Measurements from ENCODE around the gene DCLK1. TPM values are rescaled to one million over a fixed set of nuclear protein-coding genes. Genes with fewer than 3 reads are reported as not detected.

The DCLK1 gene
- total RNA-seq, 1 donor from 2014 or later, result 2.9 TPM

- DNase-seq (ENCODE audit: low read depth), result no peak
- no peak for TF ChIP-seq CTCF (IDR thresholded peaks at IDR 0.05; ENCODE audit: insufficient read depth, low read length, poor library complexity, severe bottlenecking)
- no peaks in the 10 kb centered on the region for H3K36me3 ChIP-seq (ENCODE audit: control insufficient read depth, insufficient read depth, low read length)
- H3K27me3 ChIP-seq (ENCODE audit: control insufficient read depth, insufficient read depth, low read length), result no peaks in the 10 kb centered on the region
- H3K4me3 ChIP-seq (ENCODE audit: low read depth, low read length), result no peak overlapping the region
These were observed 173.9 kb downstream of the DCLK1 start for GRCh38 chr13:35957241-35957731.

- Histone ChIP-seq H3K27me3 (ENCODE audit: control insufficient read depth, insufficient read depth, low read length) (no peaks in the 10 kb centered on the region), H3K36me3 (ENCODE audit: control insufficient read depth, insufficient read depth, low read length) (no peaks in the 10 kb centered on the region), H3K4me3 (ENCODE audit: low read depth, low read length) (no peak overlapping the region)
- DNase-seq (ENCODE audit: low read depth), result no peak
- no peak for TF ChIP-seq CTCF (IDR thresholded peaks at IDR 0.05; ENCODE audit: insufficient read depth, low read length, poor library complexity, severe bottlenecking)
These were observed 175.1 kb downstream of the DCLK1 start for GRCh38 chr13:35956074-35956473.

- Histone ChIP-seq H3K4me3 (ENCODE audit: low read depth, low read length) (no peak overlapping the region), H3K27me3 (ENCODE audit: control insufficient read depth, insufficient read depth, low read length) (no peaks in the 10 kb centered on the region), H3K36me3 (ENCODE audit: control insufficient read depth, insufficient read depth, low read length) (no peaks in the 10 kb centered on the region)
- TF ChIP-seq CTCF (IDR thresholded peaks at IDR 0.05; ENCODE audit: insufficient read depth, low read length, poor library complexity, severe bottlenecking), result no peak
- no peak for DNase-seq (ENCODE audit: low read depth)
These were observed 177.0 kb downstream of the DCLK1 start for GRCh38 chr13:35954207-35954560.

- peak; percentile 49 for DNase-seq (ENCODE audit: low read depth)
- H3K4me3 ChIP-seq (ENCODE audit: low read depth, low read length), result no peak overlapping the region
- no peaks in the 10 kb centered on the region for H3K36me3 ChIP-seq (ENCODE audit: control insufficient read depth, insufficient read depth, low read length)
- TF ChIP-seq CTCF (IDR thresholded peaks at IDR 0.05; ENCODE audit: insufficient read depth, low read length, poor library complexity, severe bottlenecking), result peak; percentile 71
- H3K27me3 ChIP-seq (ENCODE audit: control insufficient read depth, insufficient read depth, low read length), result no peaks in the 10 kb centered on the region
These were observed 177.5 kb downstream of the DCLK1 start for GRCh38 chr13:35953537-35954206.

GRCh38 chr13:35947315-35947714 is 183.9 kb downstream of the DCLK1 start:
- H3K36me3 ChIP-seq (ENCODE audit: control insufficient read depth, insufficient read depth, low read length), result no peaks in the 10 kb centered on the region
- no peaks in the 10 kb centered on the region for H3K27me3 ChIP-seq (ENCODE audit: control insufficient read depth, insufficient read depth, low read length)
- no peak for DNase-seq (ENCODE audit: low read depth)
- TF ChIP-seq CTCF (IDR thresholded peaks at IDR 0.05; ENCODE audit: insufficient read depth, low read length, poor library complexity, severe bottlenecking), result no peak
- no peak overlapping the region for H3K4me3 ChIP-seq (ENCODE audit: low read depth, low read length)

- no peak overlapping the region for H3K4me3 ChIP-seq (ENCODE audit: low read depth, low read length)
- no peaks in the 10 kb centered on the region for H3K27me3 ChIP-seq (ENCODE audit: control insufficient read depth, insufficient read depth, low read length)
- DNase-seq (ENCODE audit: low read depth), result no peak
- H3K36me3 ChIP-seq (ENCODE audit: control insufficient read depth, insufficient read depth, low read length), result no peaks in the 10 kb centered on the region
- no peak for TF ChIP-seq CTCF (IDR thresholded peaks at IDR 0.05; ENCODE audit: insufficient read depth, low read length, poor library complexity, severe bottlenecking)
These were observed 185.8 kb downstream of the DCLK1 start for GRCh38 chr13:35945368-35945767.
